HG03095 (cell line): ENCODE results near the gene MYZAP.

Source experiments
- ATAC-seq: cut with Tn5 transposase; IDR thresholded peaks from one replicate; pipeline ENCODE4 v1.9.1; 2021; ENCODE audit warnings: moderate library complexity; ENCODE audit not compliant: unreplicated experiment

MYZAP gene

GRCh38 chr15:57690341-57690966, 98.8 kb downstream of the MYZAP start:
- no peak for ATAC-seq

GRCh38 chr15:57691082-57691481, 99.4 kb downstream of the MYZAP start:
- ATAC-seq: no peak

GRCh38 chr15:57692709-57693108, 101.0 kb downstream of the MYZAP start:
- no peak for ATAC-seq

- no peak for ATAC-seq
Measured at GRCh38 chr15:57694279-57694678, 102.6 kb downstream of the MYZAP start.

- ATAC-seq: no peak
Measured at GRCh38 chr15:57696146-57696545, 104.4 kb downstream of the MYZAP start.

GRCh38 chr15:57697588-57697987, 105.9 kb downstream of the MYZAP start:
- no peak for ATAC-seq

GRCh38 chr15:57698243-57698642, 106.5 kb downstream of the MYZAP start:
- no peak for ATAC-seq

- no peak for ATAC-seq
Measured at GRCh38 chr15:57698991-57699390, 107.3 kb downstream of the MYZAP start.

GRCh38 chr15:57703387-57703786, 111.7 kb downstream of the MYZAP start:
- ATAC-seq: no peak

- no peak for ATAC-seq
Measured at GRCh38 chr15:57704441-57704840, 112.7 kb downstream of the MYZAP start.

- ATAC-seq: no peak
Measured at GRCh38 chr15:57705746-57706404, 114.2 kb downstream of the MYZAP start.

GRCh38 chr15:57706405-57707209, 114.9 kb downstream of the MYZAP start, which contains the start of gene POLR2M:
Gene POLR2M, plus strand, starts transcription at chr15:57706714. Its CDS starts 129 bp downstream, at chr15:57706843.
- peak; percentile 94 for ATAC-seq

- ATAC-seq: no peak
Measured at GRCh38 chr15:57708047-57708446, 116.3 kb downstream of the MYZAP start.

- ATAC-seq: no peak
Measured at GRCh38 chr15:57718309-57718708, 126.6 kb downstream of the MYZAP start.

- ATAC-seq: no peak
Measured at GRCh38 chr15:57720867-57721266, 129.2 kb downstream of the MYZAP start.

GRCh38 chr15:57726411-57726810, 134.7 kb downstream of the MYZAP start:
- no peak for ATAC-seq

- no peak for ATAC-seq
Measured at GRCh38 chr15:57727031-57727430, 135.3 kb downstream of the MYZAP start.

GRCh38 chr15:57728436-57728835, 136.7 kb downstream of the MYZAP start:
- no peak for ATAC-seq

GRCh38 chr15:57730876-57731275, 139.2 kb downstream of the MYZAP start:
- no peak for ATAC-seq

GRCh38 chr15:57731530-57732103, 139.9 kb downstream of the MYZAP start:
- ATAC-seq: no peak

- no peak for ATAC-seq
Measured at GRCh38 chr15:57732526-57733331, 141.0 kb downstream of the MYZAP start.
